ENCODE data around the gene NR1H2. TPM values are rescaled to one million over a fixed set of nuclear protein-coding genes. Genes with fewer than 3 reads are reported as not detected.
"Not testable (repeated sequence)": the region's sequence is repeated elsewhere in the genome, so short reads cannot be mapped to it uniquely, and the experiment has no call there.

The NR1H2 gene
- total RNA-seq, 1 donor: 59.7 TPM

DNA sequence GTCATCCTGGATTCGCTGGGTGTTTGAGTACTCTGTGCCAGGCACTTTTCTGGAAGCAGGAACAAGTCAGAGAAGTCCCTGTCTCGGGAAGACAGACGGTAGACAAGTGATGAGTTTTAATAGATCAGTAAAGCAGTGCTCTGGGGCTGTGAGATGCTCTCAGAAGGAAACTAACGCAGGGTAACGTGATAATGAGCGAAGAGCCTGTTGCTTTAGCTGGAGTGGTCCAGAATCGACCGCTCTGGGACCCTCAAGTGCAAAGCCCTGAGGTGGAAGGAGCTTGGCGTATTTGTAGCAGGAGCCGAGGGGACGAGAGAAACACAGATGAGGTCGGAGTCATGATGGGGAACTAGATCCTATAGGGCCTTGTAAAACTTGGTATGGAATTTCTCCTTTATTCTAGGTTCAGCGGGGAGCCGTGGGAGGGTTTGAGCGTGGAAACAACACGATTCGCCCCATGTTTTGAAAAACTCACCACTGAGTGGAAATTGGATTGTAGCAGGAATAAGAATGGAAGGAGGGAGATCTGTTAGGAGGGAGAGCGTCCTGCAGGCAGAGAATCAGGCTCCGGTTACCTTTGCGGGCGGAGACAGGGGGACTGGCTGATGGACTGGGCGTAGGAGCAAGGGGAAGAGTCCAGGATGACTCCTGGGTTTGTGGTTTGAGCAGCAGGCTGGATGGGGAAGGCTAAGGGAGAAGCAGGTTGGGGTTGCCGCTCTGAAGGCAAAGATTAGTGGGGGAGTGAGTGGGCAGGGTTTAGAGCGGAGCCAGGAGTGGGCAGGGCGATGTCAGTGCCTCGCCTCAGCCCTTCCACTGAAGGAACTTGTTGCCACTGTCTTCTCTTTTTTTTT is 8.7 kb downstream of the NR1H2 start:
- H3K4me3 ChIP-seq (ENCODE audit: low read depth, low read length): peak overlapping the region; percentile 81
- DNase-seq (ENCODE audit: low read depth): no peak
- TF ChIP-seq, protein P1, sequence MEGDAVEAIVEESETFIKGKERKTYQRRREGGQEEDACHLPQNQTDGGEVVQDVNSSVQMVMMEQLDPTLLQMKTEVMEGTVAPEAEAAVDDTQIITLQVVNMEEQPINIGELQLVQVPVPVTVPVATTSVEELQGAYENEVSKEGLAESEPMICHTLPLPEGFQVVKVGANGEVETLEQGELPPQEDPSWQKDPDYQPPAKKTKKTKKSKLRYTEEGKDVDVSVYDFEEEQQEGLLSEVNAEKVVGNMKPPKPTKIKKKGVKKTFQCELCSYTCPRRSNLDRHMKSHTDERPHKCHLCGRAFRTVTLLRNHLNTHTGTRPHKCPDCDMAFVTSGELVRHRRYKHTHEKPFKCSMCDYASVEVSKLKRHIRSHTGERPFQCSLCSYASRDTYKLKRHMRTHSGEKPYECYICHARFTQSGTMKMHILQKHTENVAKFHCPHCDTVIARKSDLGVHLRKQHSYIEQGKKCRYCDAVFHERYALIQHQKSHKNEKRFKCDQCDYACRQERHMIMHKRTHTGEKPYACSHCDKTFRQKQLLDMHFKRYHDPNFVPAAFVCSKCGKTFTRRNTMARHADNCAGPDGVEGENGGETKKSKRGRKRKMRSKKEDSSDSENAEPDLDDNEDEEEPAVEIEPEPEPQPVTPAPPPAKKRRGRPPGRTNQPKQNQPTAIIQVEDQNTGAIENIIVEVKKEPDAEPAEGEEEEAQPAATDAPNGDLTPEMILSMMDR (IDR thresholded peaks at IDR 0.05; ENCODE audit: insufficient read depth, low read length): no peak

DNA sequence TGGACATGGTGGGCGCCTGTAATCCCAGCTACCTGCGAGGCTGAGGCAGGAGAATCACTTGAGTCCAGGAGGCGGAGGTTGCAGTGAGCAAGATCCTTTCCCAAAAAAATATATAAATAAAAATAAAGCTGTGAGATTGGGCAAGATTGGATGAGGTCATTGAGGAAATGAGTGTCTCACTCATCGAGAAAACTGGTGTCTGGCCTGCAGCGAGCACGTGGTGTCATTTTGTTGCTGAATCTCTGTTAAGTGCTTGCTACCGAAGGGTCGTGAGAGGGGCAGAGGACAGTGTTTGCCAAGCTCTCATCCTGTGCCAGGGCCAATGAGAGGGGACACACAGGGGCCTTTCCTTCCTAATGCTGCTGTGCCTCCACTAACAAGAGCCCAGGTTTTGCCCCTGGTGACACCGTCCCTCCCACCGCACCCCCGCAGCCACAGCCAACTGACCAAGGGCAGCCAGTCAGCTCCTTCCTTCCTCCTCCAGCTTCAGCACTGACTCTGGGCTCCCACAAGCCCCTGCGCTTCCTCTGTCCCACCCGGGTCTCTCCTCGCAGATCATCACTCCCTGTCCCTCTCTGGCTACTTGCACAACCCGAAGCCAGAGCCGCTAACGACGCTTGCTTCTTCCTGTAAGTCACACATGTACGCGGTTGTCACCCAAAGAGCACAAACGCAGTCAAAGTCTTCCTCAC is 11.1 kb downstream of the NR1H2 start:
- DNase-seq (ENCODE audit: low read depth): no peak
- TF ChIP-seq, protein P1 (IDR thresholded peaks at IDR 0.05; ENCODE audit: insufficient read depth, low read length): no peak
- H3K4me3 ChIP-seq (ENCODE audit: low read depth, low read length): no peak overlapping the region

GRCh38 chr19:50387868-50388245 is 11.6 kb downstream of the NR1H2 start:
- TF ChIP-seq, protein P1 (IDR thresholded peaks at IDR 0.05; ENCODE audit: insufficient read depth, low read length): no peak
- no peak for DNase-seq (ENCODE audit: low read depth)
- H3K4me3 ChIP-seq (ENCODE audit: low read depth, low read length): no peak overlapping the region

- not testable (repeated sequence) for H3K4me3 ChIP-seq (ENCODE audit: low read depth, low read length); DNase-seq (ENCODE audit: low read depth)
Observed at GRCh38 chr19:50390295-50390694, 14.0 kb downstream of the NR1H2 start.

DNA sequence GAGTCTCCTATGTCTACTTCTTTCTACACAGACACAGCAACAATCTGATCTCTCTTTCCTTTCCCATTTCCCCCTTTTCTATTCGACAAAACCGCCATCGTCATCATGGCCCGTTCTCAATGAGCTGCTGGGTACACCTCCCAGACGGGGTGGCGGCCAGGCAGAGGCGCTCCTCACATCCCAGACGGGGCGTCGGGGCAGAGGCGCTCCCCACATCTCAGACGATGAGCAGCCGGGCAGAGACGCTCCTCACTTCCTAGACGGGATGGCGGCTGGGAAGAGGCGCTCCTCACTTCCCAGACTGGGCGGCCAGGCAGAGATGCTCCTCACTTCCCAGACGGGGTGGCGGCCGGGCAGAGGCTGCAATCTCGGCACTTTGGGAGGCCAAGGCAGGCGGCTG is 14.7 kb downstream of the NR1H2 start:
- DNase-seq (ENCODE audit: low read depth); H3K4me3 ChIP-seq (ENCODE audit: low read depth, low read length): not testable (repeated sequence)

DNA sequence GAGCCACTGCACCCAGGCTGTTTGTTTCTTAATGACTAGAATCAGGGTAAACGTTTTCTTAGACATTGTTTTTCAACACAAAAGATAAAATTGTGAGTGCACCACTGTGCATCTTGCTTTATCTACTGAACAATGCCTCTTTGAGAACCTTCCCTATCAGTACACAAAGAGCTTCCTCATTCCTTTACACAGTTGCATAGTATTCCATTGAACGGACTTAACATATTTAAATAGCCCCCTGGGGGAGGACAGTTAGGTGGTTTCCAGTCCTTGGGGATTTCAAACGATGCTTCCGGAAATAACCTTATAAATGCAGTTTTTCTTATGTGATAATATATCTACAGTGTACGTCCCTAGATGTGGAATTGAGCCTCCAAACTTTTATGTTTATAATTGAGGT is 16.5 kb downstream of the NR1H2 start:
- TF ChIP-seq, protein P1 (IDR thresholded peaks at IDR 0.05; ENCODE audit: insufficient read depth, low read length): no peak
- DNase-seq (ENCODE audit: low read depth): no peak
- H3K4me3 ChIP-seq (ENCODE audit: low read depth, low read length): no peak overlapping the region

GRCh38 chr19:50393589-50393988 is 17.3 kb downstream of the NR1H2 start:
- TF ChIP-seq, protein P1 (IDR thresholded peaks at IDR 0.05; ENCODE audit: insufficient read depth, low read length): no peak
- DNase-seq (ENCODE audit: low read depth): no peak
- H3K4me3 ChIP-seq (ENCODE audit: low read depth, low read length): no peak overlapping the region

Data from fibroblast of the aortic adventitia (primary cell).